Stimulated activated CD4-positive, alpha-beta T cell treated with anti-CD3 and anti-CD28 coated beads, TNF-alpha, amount 100 ng/mL, for 4 hours (primary cell): ENCODE data around the gene OVCA2.

ENCODE experiments used
- DNase-seq, 3 experiments: peaks; one replicate each; pipeline ENCODE4 v3.0.0-alpha.2; 2020; ENCODE audit warnings: low read depth in 3 of 3

Gene OVCA2

DNA sequence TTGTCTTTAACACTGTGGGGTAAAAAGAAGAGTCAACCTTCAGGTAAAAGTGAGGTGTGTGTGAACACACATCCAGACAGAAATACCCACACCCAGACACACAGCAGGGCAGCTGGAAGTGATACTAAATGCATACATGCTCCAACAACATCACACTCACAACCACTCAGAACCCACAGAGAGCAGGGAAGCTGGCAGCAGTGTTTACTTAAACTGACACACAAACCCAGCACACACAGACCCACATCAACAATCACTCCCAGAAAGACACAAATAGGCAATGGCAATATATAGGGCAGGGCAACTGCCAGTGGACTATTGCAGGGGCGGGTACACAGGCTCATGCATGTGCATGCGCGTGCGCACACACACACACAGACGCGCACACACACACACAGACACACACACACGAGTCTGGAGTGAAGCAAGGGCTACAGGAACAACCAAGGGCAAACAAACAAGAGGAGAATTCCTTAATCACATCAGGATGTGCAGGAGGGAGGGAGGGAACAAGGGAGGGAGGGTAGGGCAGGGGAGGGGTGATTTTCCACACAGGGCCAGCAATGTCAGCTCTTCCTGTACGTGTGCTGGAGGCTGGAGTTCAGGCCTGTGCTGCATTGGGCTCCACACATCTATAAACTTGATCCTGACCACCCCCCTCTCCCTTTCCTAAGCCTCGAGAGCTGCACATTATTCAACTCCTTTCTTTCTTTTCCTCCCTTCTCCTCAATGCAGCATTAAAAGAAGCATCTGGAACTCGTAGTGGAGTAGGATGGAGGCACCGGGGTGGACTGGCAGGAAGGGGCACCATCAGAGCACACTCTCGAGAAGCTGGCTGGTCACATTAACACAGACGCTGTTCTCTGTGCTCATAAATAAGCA, 43.2 kb downstream of the OVCA2 start:
- DNase-seq: no peak

DNA sequence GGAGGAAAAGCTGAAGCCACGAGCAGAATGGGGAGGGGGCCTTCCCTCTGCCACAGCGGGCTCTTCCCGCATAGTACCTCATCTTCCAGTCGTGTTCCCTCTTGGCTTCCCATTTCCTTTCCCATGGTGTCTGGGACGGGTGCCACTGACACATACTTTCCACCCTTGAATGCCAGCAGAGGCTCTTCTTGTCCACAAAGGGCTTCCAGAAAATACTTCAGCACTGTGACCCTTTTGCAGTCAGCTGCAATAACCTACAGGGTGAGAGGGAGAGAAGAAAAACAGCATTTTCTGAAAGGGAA, 43.8 kb downstream of the OVCA2 start:
- DNase-seq: no peak

DNA sequence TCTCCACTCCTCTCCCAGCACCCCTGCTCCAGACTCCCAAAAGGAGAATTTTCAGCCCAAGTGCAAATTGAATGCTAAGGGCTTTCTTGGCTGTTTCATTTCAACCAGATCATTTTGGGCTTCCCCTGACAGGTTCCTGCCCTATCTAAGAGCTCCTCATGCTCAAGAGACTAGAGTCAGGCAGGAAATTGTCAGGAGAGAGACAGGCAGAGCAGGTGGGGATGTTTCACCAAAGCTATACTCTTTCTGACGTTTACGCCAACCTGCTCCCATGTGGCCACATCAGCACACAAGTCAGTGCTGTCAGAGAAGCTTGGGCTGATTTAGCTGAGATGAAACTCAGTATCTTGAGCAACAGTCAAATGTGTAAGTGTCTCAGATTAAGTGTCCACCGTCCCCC, 44.5 kb downstream of the OVCA2 start:
- no peak for DNase-seq

DNA sequence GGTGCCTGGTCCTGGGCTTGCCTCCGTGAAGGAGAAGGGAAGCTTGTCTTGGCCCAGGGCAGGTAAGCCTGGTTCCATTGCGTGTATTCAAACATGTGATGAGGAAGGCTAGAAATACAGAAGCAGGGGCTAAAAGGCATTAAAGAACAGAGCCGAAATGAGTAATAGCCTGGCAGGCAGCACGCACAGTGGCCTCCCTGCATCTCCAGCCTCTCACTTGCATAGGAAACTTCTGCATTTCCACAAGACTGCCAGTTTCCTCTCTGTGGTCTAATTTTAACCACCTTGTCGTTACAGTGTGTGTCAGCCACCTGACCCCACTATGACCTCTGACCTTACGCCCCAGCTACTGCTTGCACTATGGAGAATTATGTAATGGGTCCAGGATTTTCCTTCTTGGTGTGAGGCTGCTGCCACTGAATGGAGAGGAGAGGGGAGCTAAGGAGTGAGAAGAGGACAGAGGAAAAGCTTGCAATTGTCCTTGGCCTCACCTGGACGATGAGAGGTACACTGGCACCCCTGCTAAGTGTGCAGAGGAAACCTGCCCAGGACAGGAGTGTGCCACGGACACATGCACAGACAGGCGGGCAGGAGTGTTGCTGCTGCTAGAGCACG, 45.9 kb downstream of the OVCA2 start:
- peak in 1 of 3 experiments; percentile 16 for DNase-seq

DNA sequence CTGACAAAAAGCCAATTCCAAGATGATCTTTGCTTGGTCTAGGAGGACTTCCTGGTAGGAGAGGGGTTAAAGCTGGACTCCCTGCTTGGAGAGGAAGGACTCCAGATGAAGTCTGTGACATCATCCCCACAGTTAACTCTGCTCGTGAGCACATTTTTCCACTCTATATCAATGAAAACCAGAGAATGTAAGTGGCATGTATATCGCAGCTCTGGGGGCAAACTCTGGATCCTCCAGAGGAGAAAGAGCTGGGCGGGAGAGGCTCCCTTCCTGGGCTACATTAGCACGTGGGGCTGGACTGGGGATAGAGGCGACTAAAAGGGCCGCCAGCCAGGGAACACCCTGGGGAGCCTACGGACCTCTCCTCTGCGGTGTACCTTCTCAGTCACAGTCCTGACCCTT, 47.2 kb downstream of the OVCA2 start:
- no peak for DNase-seq

DNA sequence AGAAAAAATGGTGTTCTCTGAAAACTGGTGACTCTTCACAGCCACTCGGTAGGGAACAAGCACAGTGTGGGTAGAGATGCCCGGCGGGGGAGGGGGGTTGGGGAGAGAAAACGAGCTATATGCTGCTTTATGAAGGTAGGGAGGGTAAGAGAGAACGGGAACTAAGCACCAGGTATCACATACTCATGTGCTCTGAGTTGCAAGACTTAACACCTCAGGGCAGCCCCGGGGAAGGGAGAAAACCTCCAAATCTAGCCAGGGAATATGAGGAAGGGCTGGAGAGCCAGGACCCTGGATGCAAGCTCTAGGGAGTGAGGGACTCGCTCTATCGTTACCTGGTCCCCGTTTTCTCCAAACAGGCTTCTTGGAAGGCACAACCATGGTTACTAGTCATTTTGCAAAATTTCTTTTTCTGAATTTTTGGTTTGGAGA, 48.4 kb downstream of the OVCA2 start:
- DNase-seq: no peak

DNA sequence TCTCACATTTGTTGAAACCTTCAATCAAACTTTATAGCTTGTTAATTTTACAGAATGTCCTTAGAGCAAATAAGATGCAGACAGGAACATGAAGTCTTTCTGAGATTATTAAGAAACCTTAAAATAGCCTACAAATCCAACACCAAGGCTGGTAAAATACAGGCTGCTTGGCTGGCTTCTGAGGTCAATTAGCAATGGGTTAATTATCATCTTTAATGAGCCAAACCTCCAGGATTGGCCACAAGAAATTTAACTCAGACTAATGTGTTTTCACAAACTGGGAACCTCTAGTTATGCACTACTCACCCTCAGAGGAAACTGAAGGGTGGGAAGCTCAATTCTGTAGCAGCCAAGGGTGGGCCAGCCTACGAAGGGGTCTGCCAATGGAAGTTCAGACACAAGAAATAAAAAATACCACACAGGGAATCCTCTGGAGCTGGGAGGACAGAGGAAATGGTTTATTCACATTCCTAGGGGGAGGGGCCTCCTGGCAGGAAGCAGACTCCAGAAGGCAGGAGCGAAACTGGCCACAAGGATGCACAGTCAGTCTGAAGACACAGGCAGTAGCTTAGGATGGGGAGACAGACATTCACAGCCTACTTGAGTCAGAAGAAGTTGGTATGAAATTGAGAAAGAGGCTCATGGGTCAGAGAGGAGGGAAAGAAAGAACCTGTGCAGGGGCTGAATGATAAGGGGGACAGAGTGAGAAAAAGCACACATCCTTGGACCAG, 49.1 kb downstream of the OVCA2 start:
- no peak for DNase-seq

DNA sequence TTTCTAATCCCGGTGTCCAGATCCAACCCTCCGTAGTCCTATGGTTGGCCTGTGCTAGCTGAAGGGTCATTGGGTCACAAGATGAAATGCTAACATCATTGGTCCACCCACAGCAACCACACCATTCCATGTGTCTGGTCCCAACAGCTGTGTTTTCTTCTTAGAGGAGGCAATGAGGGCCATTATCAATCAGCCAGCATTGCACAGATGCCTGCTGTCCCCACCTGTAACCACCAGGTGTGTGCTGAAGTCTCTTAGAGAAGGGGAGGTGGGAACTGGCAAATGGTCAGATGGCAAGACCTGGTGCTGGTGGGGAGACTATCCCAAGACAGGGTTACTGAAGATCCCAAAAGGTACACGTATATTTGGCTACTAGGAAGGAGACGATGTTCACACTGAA, 50.4 kb downstream of the OVCA2 start:
- no peak for DNase-seq
